ENCODE measurements around the gene HECW1.
"Not testable (repeated sequence)": the region's sequence is repeated elsewhere in the genome, so short reads cannot be mapped to it uniquely, and the experiment has no call there.

DNA sequence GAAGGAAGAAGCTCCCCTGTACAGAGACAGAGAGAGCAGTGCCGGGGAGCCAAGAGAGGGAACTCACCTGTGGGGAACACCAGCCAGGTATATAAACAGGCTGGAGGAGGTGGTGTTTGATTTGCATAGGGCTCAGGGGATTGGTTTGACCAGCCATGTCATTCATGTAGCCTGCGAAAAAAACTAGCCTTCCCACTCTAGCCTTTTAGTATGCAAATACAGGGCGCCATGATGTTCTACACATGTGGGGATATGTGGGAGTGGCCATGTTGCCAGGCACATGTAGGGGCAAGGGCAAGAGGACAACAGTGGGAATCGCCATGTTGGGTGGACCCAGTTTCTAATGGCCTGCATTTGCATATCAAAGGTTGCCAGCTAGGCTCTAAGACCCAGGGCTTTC lies 106.5 kb downstream of the HECW1 start:
- TF ChIP-seq, protein P1, sequence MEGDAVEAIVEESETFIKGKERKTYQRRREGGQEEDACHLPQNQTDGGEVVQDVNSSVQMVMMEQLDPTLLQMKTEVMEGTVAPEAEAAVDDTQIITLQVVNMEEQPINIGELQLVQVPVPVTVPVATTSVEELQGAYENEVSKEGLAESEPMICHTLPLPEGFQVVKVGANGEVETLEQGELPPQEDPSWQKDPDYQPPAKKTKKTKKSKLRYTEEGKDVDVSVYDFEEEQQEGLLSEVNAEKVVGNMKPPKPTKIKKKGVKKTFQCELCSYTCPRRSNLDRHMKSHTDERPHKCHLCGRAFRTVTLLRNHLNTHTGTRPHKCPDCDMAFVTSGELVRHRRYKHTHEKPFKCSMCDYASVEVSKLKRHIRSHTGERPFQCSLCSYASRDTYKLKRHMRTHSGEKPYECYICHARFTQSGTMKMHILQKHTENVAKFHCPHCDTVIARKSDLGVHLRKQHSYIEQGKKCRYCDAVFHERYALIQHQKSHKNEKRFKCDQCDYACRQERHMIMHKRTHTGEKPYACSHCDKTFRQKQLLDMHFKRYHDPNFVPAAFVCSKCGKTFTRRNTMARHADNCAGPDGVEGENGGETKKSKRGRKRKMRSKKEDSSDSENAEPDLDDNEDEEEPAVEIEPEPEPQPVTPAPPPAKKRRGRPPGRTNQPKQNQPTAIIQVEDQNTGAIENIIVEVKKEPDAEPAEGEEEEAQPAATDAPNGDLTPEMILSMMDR (conservative IDR thresholded peaks at IDR 0.05) = not testable (repeated sequence)
- TF ChIP-seq EZH2 (IDR thresholded peaks at IDR 0.05; ENCODE audit: low read depth) = not testable (repeated sequence)

All from PC-9 (cell line).